Progenitor cell of endocrine pancreas (in vitro differentiated cells): ENCODE results near the gene SLC49A3. TPM values are rescaled to one million over a fixed set of nuclear protein-coding genes. Genes with fewer than 3 reads are reported as not detected.
A peak's percentile ranks its signal among the peaks of the same experiment; 100 is the strongest.

Experiments used
- DNase-seq: peaks from one replicate; pipeline ENCODE4 v3.0.0; 2021; ENCODE audit warnings: low spot score; ENCODE audit not compliant: unreplicated experiment
- H3K27ac Mint-ChIP-seq: 2 replicates; pipeline ENCODE4 v1.8.0; 2021; ENCODE audit warnings: mild to moderate bottlenecking, moderate library complexity, mixed read lengths
- H3K27me3 Mint-ChIP-seq: 2 replicates; pipeline ENCODE4 v1.8.0; 2021; ENCODE audit warnings: mixed read lengths
- H3K36me3 Mint-ChIP-seq: 2 replicates; pipeline ENCODE4 v1.8.0; 2022; ENCODE audit warnings: mixed read lengths; ENCODE audit not compliant: insufficient read depth
- H3K4me1 Mint-ChIP-seq: 2 replicates; pipeline ENCODE4 v1.8.0; 2021; ENCODE audit warnings: low read depth, mixed read lengths
- H3K4me3 Mint-ChIP-seq: 2 replicates; pipeline ENCODE4 v1.8.0; 2021; ENCODE audit warnings: low read depth, mild to moderate bottlenecking, moderate library complexity, mixed read lengths
- H3K9me3 Mint-ChIP-seq: 2 replicates; pipeline ENCODE4 v1.8.0; 2021; ENCODE audit warnings: low read depth, mixed read lengths
- total RNA-seq: library from RNA; stranded (reverse); gene quantifications from 2 replicates; pipeline ENCODE4 v1.2.1, GENCODE V29; 2021
- TF ChIP-seq, protein P1 (sequence below): fragments of 200-600 bp; sonication (generic); IDR thresholded peaks from one replicate; pipeline ENCODE4 v1.5.0; 2021; ENCODE audit warnings: antibody characterized with exemption, mild to moderate bottlenecking; ENCODE audit not compliant: unreplicated experiment

Gene SLC49A3
- total RNA-seq, 1 donor from 2014 or later = 13.1 TPM

DNA sequence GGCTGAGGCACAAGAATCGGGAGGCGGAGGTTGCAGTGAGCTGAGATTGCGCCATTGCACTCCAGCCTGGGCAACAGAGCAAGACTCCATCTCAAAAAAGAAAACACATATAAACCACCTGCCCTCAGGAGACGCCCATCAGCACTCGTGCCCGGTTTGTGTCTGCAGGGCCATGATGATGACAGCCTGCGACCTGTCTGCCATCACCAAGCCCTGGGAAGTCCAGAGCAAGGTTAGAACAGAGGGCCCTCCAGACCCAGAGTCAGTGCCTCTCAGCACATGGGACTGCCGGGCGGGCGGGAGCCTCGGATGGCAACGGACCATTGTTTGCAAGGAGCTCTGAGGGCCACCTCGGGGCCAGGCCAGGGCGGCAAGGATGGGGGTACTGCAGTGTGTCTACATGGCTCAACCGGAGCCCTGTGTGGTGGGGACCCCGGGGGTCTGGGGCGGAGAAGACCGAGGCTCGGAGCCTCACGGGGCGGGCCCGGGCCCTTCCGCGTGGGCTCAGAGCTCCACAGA is 24.2 kb downstream of the SLC49A3 start:
- no peaks in the 10 kb centered on the region for H3K4me1 Mint-ChIP-seq
- H3K27me3 Mint-ChIP-seq = no peaks in the 10 kb centered on the region
- no peak for DNase-seq
- peak overlapping the region; percentile 74 for H3K4me3 Mint-ChIP-seq
- H3K9me3 Mint-ChIP-seq = no peaks in the 10 kb centered on the region
- H3K36me3 Mint-ChIP-seq = peaks cover 6% of the 10 kb centered on the region
- TF ChIP-seq, protein P1, sequence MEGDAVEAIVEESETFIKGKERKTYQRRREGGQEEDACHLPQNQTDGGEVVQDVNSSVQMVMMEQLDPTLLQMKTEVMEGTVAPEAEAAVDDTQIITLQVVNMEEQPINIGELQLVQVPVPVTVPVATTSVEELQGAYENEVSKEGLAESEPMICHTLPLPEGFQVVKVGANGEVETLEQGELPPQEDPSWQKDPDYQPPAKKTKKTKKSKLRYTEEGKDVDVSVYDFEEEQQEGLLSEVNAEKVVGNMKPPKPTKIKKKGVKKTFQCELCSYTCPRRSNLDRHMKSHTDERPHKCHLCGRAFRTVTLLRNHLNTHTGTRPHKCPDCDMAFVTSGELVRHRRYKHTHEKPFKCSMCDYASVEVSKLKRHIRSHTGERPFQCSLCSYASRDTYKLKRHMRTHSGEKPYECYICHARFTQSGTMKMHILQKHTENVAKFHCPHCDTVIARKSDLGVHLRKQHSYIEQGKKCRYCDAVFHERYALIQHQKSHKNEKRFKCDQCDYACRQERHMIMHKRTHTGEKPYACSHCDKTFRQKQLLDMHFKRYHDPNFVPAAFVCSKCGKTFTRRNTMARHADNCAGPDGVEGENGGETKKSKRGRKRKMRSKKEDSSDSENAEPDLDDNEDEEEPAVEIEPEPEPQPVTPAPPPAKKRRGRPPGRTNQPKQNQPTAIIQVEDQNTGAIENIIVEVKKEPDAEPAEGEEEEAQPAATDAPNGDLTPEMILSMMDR = no peak
- no peak overlapping the region for H3K27ac Mint-ChIP-seq

GRCh38 chr4:663438-664428 is 25.2 kb downstream of the SLC49A3 start:
- no peaks in the 10 kb centered on the region for H3K9me3 Mint-ChIP-seq

GRCh38 chr4:663046-663437 is 25.9 kb downstream of the SLC49A3 start:
- H3K27me3 Mint-ChIP-seq = no peaks in the 10 kb centered on the region
- H3K4me3 Mint-ChIP-seq = peak overlapping the region; percentile 70
- no peak for DNase-seq
- no peak overlapping the region for H3K27ac Mint-ChIP-seq
- TF ChIP-seq, protein P1 = no peak
- no peaks in the 10 kb centered on the region for H3K9me3 Mint-ChIP-seq
- H3K36me3 Mint-ChIP-seq = peaks cover 7% of the 10 kb centered on the region
- H3K4me1 Mint-ChIP-seq = no peaks in the 10 kb centered on the region

More at GRCh38 chr4:663438-664428, 25.2 kb downstream of the SLC49A3 start:
- H3K27ac Mint-ChIP-seq = peak overlapping the region; percentile 84
- H3K27me3 Mint-ChIP-seq = no peaks in the 10 kb centered on the region
- DNase-seq = peak; percentile 44
- peak overlapping the region; percentile 74 for H3K4me3 Mint-ChIP-seq
- H3K4me1 Mint-ChIP-seq = no peaks in the 10 kb centered on the region
- TF ChIP-seq, protein P1 = peak; percentile 29
- H3K36me3 Mint-ChIP-seq = peaks cover 7% of the 10 kb centered on the region

- H3K4me3 Mint-ChIP-seq = peak overlapping the region; percentile 70
- no peak overlapping the region for H3K27ac Mint-ChIP-seq
- TF ChIP-seq, protein P1 = no peak
- no peak for DNase-seq
- H3K27me3 Mint-ChIP-seq = no peaks in the 10 kb centered on the region
- no peaks in the 10 kb centered on the region for H3K4me1 Mint-ChIP-seq
- no peaks in the 10 kb centered on the region for H3K9me3 Mint-ChIP-seq
- H3K36me3 Mint-ChIP-seq = peaks cover 7% of the 10 kb centered on the region
Observed at GRCh38 chr4:661881-662761, 26.8 kb downstream of the SLC49A3 start.

DNA sequence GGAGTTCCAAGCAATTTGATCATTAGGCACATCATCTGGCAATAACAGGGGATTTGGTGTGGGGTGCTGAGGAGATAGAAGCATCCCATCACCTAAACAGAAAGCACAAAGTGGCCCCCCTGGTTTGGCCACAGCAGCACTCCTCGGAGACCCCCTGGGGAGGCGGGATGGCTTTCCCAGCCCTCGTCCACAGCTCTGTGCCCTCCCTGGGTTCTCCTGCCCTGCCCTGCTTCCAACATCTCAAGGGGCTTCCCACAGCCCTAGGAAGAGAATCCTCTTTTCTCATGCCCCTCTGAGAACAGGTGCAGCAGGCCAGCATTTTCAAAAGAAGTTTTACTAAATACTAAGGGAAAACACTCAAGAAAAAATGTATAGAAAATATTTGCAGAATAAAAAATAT is 27.7 kb downstream of the SLC49A3 start:
- Mint-ChIP-seq H3K4me1 (no peaks in the 10 kb centered on the region), H3K27ac (no peak overlapping the region), H3K27me3 (no peaks in the 10 kb centered on the region), H3K36me3 (peaks cover 7% of the 10 kb centered on the region), H3K9me3 (no peaks in the 10 kb centered on the region), H3K4me3 (no peak overlapping the region)
- TF ChIP-seq, protein P1 = no peak
- DNase-seq = no peak
